ENCODE results near the gene PRCC.

PRCC gene

DNA sequence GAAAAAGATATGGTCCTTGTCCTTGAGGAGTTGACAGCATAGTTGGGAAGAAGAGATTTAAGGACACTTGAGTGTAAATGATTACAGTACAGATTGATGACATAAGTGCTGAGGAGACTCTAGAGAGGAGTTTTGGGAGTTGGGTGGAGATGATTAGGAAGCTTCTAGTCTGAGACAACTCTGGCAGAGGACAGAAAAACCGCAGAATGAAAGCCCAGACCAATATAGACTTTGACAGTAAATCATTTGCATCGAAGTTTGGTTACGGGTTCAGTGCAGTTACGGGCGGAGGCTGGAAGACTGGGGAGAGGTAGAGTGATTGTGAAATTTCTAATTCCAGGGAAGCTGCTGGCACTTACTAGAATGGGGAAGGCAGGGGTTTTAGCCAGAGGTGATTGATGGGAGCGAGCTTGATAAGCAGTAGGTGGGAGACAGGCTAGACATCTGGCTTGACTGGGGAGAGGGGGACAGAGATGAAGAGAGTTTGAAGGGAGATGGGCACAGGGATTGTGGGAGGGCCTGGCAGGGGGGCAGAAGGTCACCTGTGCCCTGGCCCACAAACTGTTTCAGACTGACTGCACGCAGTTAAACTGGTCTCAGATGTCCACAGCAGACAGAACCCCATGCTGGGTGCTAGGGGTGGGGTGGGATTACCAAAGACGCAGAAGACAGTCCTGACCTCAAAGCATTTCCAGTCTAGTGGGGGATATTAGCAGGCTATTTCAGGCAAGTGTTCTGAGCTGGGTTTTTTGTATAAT is 29.2 kb downstream of the PRCC start:
- no peak for DNase-seq (ENCODE audit: low spot score)

DNA sequence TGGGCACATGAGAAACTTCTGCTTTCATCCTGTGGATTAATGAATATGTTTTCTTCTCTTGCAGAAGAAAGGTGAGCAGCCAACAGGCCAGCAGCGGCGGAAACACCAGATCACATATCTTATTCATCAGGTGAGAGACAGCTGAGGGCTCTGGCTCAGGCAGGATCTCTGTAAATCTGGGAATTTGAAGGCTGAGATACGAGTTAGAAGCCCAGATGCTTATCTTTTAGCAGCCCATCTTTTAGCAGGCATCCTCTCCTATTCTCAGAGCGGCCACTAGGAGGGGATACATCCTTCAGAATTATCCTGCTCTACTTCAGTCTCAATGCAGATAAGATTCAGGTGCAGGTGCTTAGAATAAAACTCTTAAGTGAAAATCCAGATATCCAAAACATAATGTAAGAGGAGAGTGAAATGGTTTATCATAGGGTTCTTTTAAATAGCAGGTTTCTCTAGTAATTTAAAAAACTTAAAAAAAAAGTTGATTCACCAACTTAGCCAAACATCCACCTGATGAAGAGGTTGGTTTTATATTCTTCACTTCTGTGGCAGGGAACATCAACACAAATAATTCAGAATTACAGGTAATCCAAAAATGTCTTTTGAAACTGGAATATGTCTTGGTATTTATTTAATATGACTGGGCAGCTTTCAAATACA is 30.0 kb downstream of the PRCC start:
- peak; percentile 68 for DNase-seq (ENCODE audit: low spot score)

DNA sequence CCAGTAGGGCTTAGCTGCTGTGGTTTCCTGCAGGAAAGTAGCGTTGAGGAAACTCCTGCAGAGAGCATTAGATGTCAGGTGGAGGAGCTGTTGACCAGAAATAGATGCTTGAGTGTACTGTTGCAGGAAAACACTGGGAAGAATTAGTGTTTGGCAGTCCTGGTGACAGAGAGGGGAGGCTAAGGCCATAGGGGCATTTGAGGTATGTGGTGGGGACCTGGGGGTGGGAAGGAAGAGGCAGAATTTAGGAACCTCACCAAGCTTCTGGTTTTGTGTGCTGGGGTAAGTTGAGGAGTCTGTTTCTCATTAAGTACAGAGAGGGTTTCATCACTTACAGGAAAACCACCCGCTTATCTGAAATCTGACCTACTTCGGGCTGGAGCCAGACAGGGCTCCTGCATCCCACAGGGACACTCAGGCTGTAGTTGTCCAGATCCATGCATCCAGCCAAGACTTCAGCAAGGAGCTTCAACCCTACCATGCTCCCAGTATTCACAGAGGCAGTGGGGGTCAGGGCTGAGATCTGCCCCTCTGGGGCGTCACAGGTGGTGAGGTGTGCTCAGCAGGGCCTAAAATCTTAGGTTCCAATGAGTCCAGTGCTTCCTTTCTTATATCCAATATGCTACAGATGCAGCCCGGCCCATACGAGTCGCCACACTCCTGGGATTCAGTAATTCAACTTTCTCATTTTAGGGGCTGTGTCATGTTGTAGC is 34.2 kb downstream of the PRCC start:
- no peak for DNase-seq (ENCODE audit: low spot score)

DNA sequence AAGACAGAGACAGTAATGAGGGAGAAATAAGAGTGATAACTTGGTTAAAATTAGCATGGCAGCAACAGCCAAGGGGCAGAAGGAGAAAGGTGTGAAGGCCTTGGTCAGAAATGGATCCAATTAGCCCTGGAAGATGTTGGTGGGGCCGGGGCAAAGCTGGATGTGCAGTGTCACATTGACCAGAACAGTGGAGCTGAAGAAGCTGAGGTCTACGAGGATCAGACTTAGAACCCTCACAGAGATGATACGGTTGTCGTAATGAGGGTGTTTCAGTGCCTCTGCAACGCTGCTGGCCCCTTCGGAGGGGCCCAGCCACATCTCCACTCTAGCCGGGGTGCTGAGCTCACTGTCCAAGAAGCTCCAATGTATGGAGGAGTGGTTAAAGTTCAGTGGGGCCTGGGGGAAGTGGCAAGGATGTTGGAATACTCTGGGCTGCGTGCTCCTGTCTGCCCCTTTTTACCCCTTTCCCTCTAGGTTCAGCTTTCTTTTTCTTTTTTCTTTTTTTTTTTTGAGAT is 35.1 kb downstream of the PRCC start:
- DNase-seq (ENCODE audit: low spot score): no peak

DNA sequence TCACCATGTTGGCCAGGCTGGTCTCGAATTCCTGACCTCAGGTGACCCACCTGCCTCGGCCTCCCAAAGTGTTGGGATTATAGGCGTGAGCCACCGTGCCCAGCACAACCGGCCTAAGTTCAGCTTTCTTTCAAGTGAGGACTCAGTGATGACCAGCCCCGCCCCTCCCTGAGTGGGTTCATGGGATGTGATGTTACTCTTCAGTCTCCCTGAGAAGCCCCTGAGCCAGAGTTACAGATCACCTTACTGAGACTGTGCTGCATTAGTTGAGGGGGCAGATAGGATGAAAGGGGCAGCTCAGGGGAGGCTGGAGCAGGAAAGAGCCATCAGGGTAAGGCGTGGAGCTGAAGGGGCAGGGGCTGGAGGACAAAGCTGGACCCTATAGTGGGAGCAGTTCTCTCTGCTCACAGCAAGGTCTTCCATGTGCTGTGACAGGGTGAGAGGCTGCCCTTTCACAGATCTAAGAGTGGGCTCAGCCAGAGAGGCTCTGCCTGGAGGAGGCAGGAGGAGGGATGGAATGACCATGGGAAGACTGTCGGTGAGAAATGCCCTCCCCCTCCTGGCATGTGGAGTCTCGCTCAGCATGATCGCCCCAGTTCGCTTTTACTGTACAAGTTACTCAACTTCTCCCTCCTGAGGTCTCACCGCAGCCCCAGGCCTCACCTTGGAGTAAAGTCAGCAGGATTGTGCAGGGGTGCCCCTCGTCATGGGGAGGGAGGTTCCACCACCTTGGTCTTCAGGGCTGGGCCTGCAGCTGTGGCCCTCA is 35.9 kb downstream of the PRCC start:
- DNase-seq (ENCODE audit: low spot score): no peak

DNA sequence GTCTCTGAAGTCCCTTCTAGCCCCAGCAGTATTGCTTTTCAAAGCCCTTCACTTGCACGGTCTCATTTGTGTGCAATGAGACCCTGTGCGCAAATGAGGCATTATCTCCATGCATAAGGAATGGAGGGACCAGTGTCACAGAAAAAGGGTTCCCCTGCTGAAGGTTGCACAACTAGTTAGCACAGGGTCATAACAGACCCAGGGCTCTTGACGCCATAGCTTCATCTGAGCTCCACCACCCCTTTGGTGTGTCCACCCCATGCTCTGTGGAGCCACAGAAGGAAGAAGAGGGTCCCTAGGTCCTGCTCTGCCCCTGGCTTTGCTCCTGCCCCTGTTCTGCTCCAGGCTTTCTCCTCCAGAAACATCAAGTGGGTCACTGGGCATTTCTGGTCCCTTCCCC is 36.7 kb downstream of the PRCC start:
- no peak for DNase-seq (ENCODE audit: low spot score)

DNA sequence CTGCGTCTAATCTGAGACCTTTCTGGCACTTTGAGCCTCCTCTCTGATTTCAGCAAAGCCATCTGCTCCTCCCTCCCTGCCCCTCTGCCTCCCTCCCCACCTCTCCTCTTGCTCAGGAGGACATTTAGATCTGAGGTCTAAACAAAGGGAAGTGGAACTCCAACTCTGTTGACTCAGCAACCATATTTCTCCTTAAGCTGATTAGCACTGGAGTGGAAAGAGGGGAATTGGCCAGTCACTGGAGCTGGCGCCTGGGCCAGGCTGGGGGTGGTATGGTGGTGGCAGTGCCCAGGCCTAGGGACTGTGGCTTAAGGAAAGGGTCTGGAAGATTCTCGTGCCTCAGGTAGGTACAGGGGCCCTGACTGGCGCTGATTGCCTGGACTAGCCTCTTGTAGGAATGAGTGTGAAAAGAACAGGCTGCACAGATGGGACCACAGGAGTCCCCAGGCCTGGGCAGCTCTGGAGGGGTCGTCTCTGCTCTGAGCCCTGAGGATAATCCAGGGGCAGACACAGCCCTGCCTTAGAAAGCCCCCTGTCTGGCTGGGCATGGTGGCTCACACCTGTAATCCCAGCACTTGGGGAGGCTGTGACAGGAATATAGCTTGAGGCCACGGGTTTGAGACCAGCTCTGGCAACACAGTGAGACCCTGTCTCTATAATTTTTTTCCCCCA is 37.4 kb downstream of the PRCC start:
- no peak for DNase-seq (ENCODE audit: low spot score)

DNA sequence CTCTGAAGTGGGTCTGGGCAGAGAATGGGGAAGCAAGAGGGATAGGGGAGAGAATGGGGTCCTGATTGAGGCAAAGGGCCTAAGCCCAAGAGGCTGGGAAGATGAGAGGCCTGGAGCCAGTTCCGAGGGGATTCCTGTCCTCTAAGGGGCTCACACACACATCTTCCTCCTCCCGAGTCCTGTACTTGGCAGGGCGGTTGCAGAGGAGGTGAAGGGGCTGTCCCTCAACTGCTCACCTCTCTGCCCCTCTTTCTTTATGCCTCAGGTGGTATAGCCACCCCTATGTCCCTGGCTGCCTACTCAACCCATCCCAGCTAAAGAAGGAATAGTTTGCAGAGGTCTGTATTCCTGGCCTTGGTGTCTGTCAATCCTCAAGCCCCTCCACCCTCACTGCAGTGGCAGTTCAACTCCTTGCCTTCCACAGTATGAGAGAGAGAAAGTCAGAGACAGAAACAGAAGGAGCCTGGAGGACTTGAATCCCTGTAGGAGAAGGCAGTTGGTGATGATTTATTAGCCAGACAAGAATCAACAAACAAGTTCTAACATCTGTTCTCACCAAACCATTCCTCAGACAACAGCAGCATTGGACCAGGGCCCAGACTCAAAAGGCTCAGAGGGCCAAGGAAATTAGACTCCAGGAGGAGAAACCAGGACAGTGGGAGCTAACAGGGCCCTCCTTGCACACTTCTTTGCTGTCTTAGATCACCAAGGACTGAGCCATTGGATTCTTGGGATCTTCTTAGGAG is 38.6 kb downstream of the PRCC start:
- no peak for DNase-seq (ENCODE audit: low spot score)

DNA sequence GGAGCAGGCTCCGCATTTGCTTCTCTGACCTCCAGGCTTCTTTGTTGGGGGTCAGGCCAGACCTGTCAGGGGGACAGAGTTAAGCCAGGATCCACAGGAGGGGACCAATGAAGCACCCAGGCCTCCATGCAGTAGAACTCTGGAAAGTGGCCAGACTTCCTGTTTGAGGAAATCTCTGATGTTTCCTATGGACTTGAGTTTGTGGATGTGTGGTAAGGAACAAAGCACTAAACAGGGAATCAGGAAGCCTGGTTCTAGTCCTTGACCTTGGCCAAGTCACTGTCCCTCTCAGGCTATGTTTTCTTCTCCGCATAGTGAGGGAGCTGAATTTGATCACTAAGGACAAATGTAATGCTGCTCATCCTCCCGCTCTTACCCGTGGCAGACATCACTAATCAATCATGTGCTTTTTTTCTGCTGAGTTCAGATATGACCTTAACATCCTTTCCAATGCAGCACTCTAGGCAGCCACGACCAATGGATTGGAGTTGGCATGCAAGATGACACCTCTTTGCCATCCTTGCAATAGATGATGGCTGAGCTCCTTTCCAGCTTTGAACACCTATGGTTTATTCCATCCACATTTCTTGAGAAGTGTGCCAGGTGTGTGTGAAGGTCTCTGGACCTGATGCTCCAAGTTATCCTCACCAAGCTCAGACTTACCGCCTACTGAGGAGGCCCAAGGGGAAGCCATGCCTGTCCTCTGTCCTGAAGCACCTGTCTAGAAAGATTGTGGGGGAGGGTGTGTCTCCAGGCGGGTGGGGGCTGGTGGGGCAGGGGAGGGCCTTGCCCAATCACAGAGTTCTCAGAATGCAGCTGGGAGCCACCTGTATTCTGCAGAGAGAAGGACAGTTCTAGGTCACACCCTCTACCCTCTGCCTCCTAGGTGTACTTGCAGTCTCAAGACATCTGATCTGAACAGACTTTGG is 39.4 kb downstream of the PRCC start:
- no peak for DNase-seq (ENCODE audit: low spot score)

DNA sequence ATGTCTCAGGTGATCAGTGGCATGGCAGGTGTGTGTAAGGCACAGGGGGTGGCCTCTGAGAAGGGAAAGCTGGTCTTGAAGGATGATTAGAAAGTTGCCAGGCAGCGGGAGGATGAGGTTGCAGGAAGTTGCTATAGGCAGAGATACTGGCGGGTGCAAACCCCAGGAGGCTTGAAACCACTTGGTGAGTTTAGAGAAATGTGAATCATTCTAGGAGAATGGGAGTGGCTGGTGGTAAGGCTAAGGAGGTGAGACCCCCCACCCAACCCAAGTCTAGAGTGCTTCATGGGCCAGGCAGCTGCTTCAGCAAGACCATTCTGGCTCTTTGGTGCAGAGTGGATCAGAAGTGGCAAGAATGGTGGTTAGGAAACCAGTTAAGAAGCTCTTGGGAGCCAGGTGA is 40.3 kb downstream of the PRCC start:
- no peak for DNase-seq (ENCODE audit: low spot score)

DNA sequence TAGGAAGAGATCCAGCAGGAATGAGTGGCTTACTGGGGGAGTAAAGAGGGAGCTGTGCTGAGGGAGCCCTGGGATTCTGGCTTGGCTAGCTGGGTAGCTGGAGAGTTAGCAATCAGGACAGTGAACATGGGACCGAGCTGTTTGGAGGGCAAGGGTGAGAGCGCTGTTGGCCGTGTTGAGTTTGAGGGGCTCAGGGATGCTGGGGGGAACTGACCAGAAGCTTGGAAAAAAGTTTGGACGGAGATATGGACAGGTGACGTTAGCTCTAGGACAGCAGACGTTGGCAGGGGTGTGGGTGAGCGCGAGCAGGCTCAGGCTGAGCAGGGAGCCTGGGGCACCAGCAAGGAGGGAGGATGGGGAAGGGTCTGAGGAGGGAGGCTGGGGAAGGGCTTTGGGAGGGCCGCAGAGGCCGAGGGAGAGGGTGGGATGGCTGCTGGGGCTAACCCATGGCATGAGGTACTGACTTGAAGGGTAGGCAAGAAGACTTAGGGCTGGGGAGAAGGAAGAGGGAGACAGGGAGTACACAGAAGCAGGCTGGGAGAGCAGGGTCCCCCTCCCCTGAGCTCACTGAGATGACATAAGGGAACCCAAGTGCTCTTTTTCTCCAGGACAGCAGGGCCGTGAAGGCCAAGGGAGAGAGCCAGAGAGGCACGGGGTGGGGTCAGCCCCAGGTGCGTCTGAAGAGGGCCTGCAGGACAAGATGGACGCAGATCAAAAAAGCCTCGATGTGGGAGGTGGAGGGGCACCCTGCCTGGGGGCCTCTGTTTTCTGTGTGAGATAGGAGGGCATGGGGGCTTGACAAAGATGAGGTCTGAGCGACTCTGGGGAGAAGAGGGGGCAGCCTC is 41.1 kb downstream of the PRCC start:
- no peak for DNase-seq (ENCODE audit: low spot score)

DNA sequence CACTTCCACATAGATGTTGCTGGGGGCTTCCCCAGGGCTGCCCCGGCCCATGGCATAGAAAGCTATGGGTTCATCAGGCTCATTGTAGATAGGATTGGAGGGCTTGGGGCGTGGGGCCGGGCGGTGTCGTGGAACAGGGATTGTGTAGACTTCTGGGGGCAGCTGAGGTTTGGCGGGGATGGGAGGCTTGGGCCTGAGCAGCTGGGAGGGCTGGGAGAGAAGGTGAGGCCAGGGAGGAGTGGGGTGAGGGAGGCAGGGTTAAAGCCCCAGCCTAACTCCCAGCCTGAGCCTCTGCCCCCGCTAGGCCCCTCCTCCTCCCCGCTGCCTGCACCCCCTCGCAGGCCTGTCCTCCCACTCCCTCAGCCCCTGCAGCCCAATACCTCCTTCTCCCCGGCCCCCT is 41.9 kb downstream of the PRCC start:
- DNase-seq (ENCODE audit: low spot score): no peak

DNA sequence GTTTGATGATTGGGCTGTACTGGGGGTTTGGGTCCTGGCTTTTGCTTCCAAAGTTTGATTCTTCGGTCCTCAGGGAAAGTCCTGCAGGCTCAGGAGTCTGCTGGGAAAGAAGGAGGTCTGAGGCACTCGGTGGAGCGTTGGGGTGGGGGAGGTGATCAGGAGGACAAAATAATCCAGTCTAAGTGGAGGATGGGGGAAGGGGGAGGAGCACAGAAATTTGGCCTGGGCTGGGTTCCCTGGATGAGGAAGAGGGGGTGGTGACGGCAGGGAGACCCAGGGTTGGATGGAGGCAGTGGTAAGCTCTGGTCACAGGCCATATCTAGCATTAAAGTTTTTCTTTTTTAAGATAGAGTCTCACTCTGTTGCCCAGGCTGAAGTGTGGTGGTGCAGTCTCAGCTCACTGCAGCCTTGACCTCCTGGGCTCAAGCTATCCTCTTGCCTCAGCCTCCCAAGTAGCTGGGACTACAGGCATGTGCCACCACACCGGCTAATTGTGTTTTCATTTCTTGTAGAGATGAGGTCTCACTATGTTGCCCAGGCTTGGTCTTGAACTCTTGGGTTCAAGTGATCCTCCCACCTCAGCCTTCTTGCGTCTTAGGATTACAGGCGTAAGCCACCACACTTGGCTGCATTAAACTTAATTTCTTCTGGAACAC is 42.5 kb downstream of the PRCC start:
- no peak for DNase-seq (ENCODE audit: low spot score)

DNA sequence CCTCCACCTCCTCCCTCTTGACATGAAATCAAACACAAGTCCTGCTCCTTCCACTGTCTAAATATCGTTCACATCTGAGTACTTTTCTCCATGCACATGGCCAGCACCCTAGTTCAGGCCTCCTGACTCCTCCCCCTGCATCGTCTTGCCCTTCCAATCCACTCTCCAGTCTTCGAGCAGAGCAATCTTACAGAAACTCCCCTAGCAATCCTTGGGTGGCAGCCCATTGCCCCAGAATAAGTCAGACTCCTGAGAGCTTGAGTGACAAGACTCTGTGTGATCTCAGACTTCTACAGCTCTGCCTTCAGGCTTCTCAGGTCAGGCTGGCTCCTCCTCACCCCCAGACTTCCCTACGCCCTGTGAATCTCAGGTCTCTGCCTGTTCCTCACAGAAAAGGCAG is 43.8 kb downstream of the PRCC start:
- no peak for DNase-seq (ENCODE audit: low spot score)

DNA sequence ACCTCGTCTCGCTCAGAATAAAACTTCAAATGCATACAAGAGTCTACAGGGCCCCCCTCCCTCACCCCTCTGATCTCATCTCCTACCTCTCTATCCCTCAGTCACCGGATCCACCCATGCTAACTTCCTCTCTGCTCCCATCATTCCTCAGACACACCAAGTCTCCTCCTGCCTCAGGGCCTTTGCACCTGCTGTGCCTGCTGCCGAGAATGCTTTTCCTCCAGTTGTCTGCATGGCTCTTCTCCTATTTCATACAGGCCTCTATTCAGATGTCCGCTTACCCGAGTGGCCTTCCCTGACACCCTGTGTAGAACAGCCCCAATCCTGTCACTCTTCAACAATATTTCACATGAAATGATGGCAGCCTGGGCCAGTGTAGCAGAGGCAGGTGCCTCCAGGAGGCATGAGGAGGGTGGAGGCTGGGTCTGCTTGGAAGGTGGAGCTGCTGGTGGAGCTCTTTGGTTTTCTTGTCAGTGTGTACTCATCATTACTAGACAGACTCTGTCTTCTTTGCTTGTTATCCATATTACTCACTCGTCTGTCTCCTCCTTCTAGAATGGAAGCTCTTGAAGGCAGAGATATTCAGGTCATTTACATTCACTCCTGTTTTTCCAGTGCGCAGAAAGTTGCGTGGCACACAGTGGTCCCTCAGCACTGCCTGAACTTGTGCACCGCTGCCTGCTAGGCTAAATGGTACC is 45.1 kb downstream of the PRCC start:
- no peak for DNase-seq (ENCODE audit: low spot score)

DNA sequence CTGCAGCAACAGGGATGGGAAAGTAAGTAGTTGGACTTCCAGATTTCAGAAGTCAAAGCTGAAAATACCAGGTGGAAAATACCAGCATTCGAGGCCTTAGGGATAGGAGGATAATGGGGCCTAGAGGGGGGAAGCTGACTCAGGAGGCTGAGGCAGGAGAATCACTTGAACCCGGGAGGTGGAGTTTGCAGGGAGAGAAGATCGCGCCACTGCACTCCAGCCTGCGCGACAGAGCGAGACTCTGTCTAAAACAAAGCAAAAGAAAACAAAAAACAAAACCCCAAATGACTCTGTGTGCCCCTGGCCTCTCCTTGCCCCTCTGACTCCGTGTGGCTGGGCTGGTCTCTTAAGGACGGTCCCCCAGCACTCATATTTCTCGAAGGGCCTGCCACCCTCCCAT is 46.0 kb downstream of the PRCC start:
- DNase-seq (ENCODE audit: low spot score): no peak

DNA sequence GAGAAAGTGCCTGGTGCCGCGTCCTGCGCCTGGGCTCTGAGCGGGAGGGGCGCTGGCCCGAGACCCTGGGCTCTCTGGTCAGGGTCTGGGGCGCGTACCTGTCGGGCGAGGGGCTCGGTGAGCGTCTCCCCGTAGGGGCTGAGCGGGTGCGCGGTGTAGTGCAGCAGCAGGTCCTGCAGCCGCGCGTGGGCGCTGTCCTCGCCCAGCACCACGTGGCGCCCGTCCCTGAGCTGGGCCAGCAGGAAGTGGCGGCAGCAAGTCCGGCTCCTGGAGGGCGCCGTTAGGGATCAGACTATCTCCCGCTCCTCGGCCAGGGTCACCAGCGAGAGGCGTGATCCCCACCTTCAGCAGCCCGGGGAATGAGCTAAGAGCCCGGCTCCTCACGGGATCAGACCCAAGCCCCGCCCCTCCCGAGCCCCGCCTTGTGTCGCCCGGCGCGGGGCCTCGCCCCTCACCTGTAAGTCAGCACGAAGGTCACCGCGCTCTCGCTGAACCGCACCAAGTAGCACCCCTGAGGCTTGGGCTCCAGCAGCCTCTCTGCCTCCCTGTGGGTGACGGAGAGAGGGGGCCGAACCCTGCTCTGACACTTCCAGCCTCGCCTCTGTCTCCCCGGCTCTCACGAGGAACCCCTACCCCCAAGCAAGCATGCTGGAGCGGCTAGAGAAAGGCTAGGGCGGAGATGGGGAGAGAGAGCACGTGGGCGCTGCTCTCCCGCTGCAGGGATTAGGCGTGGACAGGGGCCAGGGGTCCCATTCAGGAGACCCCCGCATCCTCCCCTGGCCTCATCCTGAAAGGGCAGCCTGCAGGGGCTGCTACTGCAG is 46.6 kb downstream of the PRCC start:
- DNase-seq (ENCODE audit: low spot score): peak; percentile 81

Measured in HuH-7 (cell line).